GM12891 (cell line): ENCODE data around the gene DUSP12.

ENCODE experiments used
- DNase-seq: peaks from one replicate; pipeline ENCODE4 v3.0.0; 2011; ENCODE audit warnings: low spot score; ENCODE audit not compliant: insufficient read length
- FAIRE-seq: peaks from 2 replicates; lab custom pipeline; 2011; peaks lifted over from hg19 to GRCh38; lab: Jason Lieb, UNC
- PAX5 ChIP-seq: IDR thresholded peaks from 2 replicates; pipeline ENCODE4 v1.6.1; 2011; ENCODE audit warnings: low read length, moderate library complexity, mild to moderate bottlenecking; ENCODE audit not compliant: insufficient read depth, severe bottlenecking
- POLR2A ChIP-seq: IDR thresholded peaks from 2 replicates; pipeline ENCODE4 v1.6.1; 2011; ENCODE audit warnings: low read depth, low read length, control low read depth
- POLR2AphosphoS5 ChIP-seq: IDR thresholded peaks from 2 replicates; pipeline ENCODE4 v1.6.1; 2011; ENCODE audit warnings: low read depth, low read length, control low read depth
- POU2F2 ChIP-seq: IDR thresholded peaks from 2 replicates; pipeline ENCODE4 v1.6.1; 2011; ENCODE audit warnings: low read depth, mild to moderate bottlenecking, control low read depth, low read length, moderate library complexity
- SPI1 ChIP-seq: IDR thresholded peaks from 2 replicates; pipeline ENCODE4 v1.6.1; 2011; ENCODE audit warnings: low read depth, low read length, control low read depth
- TAF1 ChIP-seq: IDR thresholded peaks from 2 replicates; pipeline ENCODE4 v1.6.1; 2011; ENCODE audit warnings: low read depth, low read length, control low read depth

Gene DUSP12

DNA sequence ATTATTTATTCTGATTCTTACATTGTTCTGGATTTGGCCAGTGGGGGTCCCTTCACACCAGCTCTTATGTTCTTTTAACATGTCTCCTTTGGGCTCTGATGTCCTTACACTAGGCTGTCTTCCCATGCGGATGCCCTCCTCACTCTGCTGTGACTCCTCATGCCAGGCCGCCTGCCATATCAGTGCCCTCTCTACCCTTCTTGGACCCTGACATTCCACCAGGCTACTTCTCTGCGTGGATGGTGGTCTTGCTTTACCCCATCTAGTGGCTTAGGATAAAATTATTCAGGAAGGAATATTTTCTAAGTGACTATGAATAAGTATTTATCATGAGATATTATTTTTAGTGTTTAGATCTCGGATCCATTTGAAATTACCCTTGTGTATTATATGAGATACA, 37.8 kb downstream of the DUSP12 start:
- no peak for FAIRE-seq
- no peak for TF ChIP-seq POLR2AphosphoS5
- TF ChIP-seq PAX5, result no peak
- no peak for TF ChIP-seq TAF1
- TF ChIP-seq POU2F2, result no peak
- TF ChIP-seq POLR2A, result no peak
- no peak for TF ChIP-seq SPI1
- DNase-seq, result no peak

DNA sequence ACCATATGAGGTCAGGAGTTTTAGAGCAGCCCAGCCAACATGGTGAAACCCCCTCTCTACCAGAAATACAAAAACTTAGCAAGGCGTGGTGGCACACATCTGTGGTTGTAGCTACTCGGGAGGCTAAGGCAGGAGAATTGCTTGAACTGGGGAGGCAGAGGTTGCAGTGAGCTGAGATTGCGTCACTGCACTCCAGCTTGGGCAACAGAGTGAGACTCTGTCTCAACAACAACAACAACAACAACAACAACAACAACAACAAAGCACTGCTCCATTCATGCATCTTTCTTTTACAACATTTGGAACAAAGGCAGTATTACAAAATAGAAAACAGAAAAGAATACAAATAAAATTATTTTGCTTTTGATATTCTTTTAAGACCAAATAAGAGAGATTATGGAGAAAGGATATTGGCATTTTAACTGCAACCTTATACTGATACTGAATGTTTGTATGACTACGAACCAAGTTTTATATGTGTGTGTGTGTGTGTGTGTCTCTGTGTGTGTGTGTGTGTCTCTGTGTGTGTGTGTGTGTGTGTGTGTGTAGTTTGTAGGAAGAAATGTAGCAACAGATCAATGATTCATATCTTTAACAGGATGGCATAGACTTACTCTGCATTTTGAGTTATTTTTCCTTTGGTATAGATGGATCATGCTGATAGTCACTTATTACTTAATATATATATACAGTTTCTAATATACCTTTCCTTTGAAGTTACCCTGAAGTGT, 41.2 kb downstream of the DUSP12 start:
- TF ChIP-seq PAX5, result no peak
- no peak for TF ChIP-seq POLR2A
- TF ChIP-seq SPI1, result no peak
- no peak for TF ChIP-seq POLR2AphosphoS5
- TF ChIP-seq POU2F2, result no peak
- no peak for TF ChIP-seq TAF1
- DNase-seq (no peak), FAIRE-seq (no peak)

GRCh38 chr1:161791904-161792655, 42.5 kb downstream of the DUSP12 start:
- FAIRE-seq (peak; percentile 9), DNase-seq (no peak)
- TF ChIP-seq PAX5 (no peak), POLR2AphosphoS5 (no peak), SPI1 (no peak), POU2F2 (no peak), POLR2A (no peak), TAF1 (no peak)

DNA sequence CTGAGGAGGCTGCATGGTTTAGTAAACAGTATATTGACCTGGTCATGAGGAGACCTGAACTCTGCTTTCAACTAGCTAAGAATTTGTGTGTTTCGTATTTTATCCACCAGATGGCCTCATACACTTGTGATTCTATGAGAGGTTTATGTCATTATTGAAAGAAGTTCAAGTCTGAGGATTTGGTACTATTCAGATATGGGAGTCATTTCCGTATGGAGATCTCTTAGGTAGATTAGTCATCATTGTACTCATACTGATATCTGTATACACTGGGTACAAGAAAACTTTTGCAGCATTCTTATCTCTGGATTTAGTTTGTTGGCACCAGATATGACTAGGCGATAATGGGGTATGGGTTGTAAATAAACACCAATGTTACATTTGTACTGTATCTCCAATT, 43.2 kb downstream of the DUSP12 start:
- TF ChIP-seq SPI1 (no peak), POLR2AphosphoS5 (no peak), PAX5 (no peak), POLR2A (no peak), TAF1 (no peak), POU2F2 (no peak)
- FAIRE-seq, result peak; percentile 81
- no peak for DNase-seq

- no peak for TF ChIP-seq POU2F2
- no peak for TF ChIP-seq POLR2A
- no peak for TF ChIP-seq SPI1
- TF ChIP-seq TAF1, result no peak
- no peak for TF ChIP-seq PAX5
- TF ChIP-seq POLR2AphosphoS5, result no peak
- DNase-seq, result no peak
- no peak for FAIRE-seq
These were observed 50.2 kb downstream of the DUSP12 start for GRCh38 chr1:161799792-161800191.

- DNase-seq, result no peak
- TF ChIP-seq POLR2AphosphoS5 (no peak), POLR2A (no peak)
- FAIRE-seq, result no peak
These were observed 52.4 kb downstream of the DUSP12 start for GRCh38 chr1:161801955-161802354.

GRCh38 chr1:161803181-161803580, 53.6 kb downstream of the DUSP12 start:
- TF ChIP-seq PAX5 (no peak), POLR2A (no peak), SPI1 (no peak), POU2F2 (no peak), POLR2AphosphoS5 (no peak), TAF1 (no peak)
- no peak for DNase-seq
- FAIRE-seq, result no peak

DNA sequence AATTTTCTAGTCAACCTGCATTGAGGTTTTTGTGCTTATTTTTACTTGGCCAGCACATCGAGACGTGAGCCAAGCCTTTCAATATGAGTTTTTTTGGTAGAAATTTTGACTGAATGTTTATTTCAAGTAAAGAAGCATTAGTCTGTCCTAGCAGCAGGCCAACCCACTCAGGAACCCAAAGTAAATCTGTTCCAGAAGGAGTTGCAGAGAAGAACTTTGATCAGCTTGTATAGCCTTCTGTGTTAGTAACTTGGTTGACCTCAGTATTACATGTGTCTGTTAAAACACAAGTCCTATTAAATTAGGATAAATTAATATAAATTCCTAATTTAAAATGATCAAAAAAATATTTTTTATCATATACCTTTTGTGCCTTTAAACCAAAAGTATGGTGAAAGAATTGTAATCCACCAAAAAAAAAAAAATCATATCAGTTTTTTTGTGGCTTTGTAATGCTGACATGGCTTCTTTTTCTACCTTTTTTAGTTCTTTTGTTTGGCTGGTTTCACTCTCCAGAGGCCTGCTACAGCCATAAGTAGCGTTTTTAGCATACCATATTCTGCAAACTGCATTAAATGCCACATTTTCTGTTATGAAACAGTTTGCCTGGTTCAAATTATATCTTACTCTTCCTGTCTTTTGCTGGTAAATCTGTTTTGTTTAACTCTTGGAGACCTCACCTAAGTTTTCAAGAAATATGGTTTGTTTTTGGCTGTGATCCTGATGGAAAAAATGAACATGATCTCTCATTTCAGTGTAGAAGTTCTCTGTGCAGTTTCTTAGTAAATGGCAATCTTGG, 56.0 kb downstream of the DUSP12 start:
- no peak for DNase-seq
- FAIRE-seq, result no peak
- TF ChIP-seq POLR2A (no peak), POLR2AphosphoS5 (no peak), POU2F2 (no peak), PAX5 (no peak), TAF1 (no peak), SPI1 (no peak)
